Duodenal mucosa (tissue), 2 donors: ENCODE measurements around the gene REXO5.

ENCODE experiments used
- H3K27ac ChIP-seq: one replicate; pipeline ENCODE4 v1.7.0; 2013; ENCODE audit warnings: low read depth, low read length
- H3K27me3 ChIP-seq, 2 donors: one replicate each; pipeline ENCODE4 v1.7.0; 2013; ENCODE audit warnings: low read length in 2 of 2, control low read depth in 1 of 2; ENCODE audit not compliant: insufficient read depth in 2 of 2, control insufficient read depth in 1 of 2
- H3K36me3 ChIP-seq, 2 donors: one replicate each; pipeline ENCODE4 v1.7.0; 2013; ENCODE audit warnings: low read length in 2 of 2, control low read depth in 1 of 2; ENCODE audit not compliant: insufficient read depth in 2 of 2, control insufficient read depth in 1 of 2
- H3K4me1 ChIP-seq, 2 donors: one replicate each; pipeline ENCODE4 v1.7.0; 2013; ENCODE audit warnings: low read length in 2 of 2, control low read depth in 1 of 2; ENCODE audit not compliant: insufficient read depth in 2 of 2, control insufficient read depth in 1 of 2
- H3K4me3 ChIP-seq, 2 donors: one replicate each; pipeline ENCODE4 v1.7.0; 2013; ENCODE audit warnings: low read length in 2 of 2, low read depth in 1 of 2
- H3K9ac ChIP-seq, 2 donors: one replicate each; pipeline ENCODE4 v1.7.0; 2013; ENCODE audit warnings: low read length in 2 of 2, low read depth in 1 of 2
- H3K9me3 ChIP-seq, 2 donors: one replicate each; pipeline ENCODE4 v1.7.0; 2013; ENCODE audit warnings: low read length in 2 of 2, control low read depth in 1 of 2; ENCODE audit not compliant: control insufficient read depth in 1 of 2

The REXO5 gene

GRCh38 chr16:20897253-20897897 lies 91.0 kb downstream of the REXO5 start:
- Histone ChIP-seq H3K27me3 (no peaks in the 10 kb centered on the region), H3K9me3 (no peaks in the 10 kb centered on the region), H3K36me3 (peaks cover 1 to 24% of the 10 kb centered on the region in 2 donors), H3K4me1 (peaks cover 27 to 33% of the 10 kb centered on the region in 2 donors), H3K4me3 (no peak overlapping the region), H3K27ac (no peak overlapping the region), H3K9ac (no peak overlapping the region)

GRCh38 chr16:20897922-20898321 lies 91.6 kb downstream of the REXO5 start:
- H3K9me3 ChIP-seq = no peaks in the 10 kb centered on the region
- H3K9ac ChIP-seq = no peak overlapping the region
- H3K27me3 ChIP-seq = no peaks in the 10 kb centered on the region
- H3K4me1 ChIP-seq = peaks cover 32 to 37% of the 10 kb centered on the region in 2 donors
- no peak overlapping the region for H3K27ac ChIP-seq
- H3K36me3 ChIP-seq = peaks cover 0 to 24% of the 10 kb centered on the region in 2 donors
- no peak overlapping the region for H3K4me3 ChIP-seq

- H3K27ac ChIP-seq = no peak overlapping the region
- H3K27me3 ChIP-seq = no peaks in the 10 kb centered on the region
- H3K36me3 ChIP-seq = peaks cover 0 to 18% of the 10 kb centered on the region in 2 donors
- H3K4me3 ChIP-seq = peak overlapping the region; percentile 80 to 94
- no peaks in the 10 kb centered on the region for H3K9me3 ChIP-seq
- peak overlapping the region; percentile 84 to 92 for H3K9ac ChIP-seq
- H3K4me1 ChIP-seq = peaks cover 43 to 47% of the 10 kb centered on the region in 2 donors
These were observed 92.7 kb downstream of the REXO5 start for GRCh38 chr16:20899071-20899470.
